LoVo (cell line): ENCODE results near the gene FREY1.

Source experiments
- DNase-seq: peaks from one replicate; pipeline ENCODE4 v3.0.0-alpha.2; 2016; ENCODE audit warnings: low spot score

Gene FREY1

GRCh38 chr11:45894555-45895247 lies 12.4 kb downstream of the FREY1 start:
- DNase-seq, result no peak

GRCh38 chr11:45892856-45893255 lies 14.2 kb downstream of the FREY1 start:
- DNase-seq, result no peak

GRCh38 chr11:45890886-45891550 lies 16.1 kb downstream of the FREY1 start:
- DNase-seq, result no peak

GRCh38 chr11:45889966-45890365 lies 17.1 kb downstream of the FREY1 start:
- no peak for DNase-seq

GRCh38 chr11:45889555-45889954 lies 17.5 kb downstream of the FREY1 start:
- no peak for DNase-seq

DNA sequence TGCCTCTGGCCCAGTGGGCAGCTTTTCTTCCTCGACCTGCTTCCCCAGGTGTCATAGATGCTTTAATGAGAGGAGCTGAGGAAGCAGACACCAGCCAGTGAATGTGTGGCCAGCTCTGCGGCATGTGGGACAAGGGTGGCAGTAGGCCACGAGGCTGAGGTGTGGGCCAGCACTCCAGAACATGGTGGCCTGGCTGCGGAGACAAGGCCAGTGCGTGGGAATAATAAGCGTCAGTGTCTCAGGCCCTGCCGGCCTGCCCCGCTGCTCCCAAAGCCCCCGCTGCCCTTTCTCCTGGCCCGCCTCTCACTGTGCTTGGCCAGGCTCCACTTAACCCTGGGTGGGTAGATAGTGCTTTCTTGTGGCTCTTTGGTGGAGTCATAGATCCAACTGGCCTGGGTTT lies 19.5 kb downstream of the FREY1 start:
- DNase-seq, result no peak

- DNase-seq, result no peak
Observed at GRCh38 chr11:45886816-45887520, 20.1 kb downstream of the FREY1 start.

GRCh38 chr11:45885921-45886721 lies 20.9 kb downstream of the FREY1 start:
- no peak for DNase-seq

DNA sequence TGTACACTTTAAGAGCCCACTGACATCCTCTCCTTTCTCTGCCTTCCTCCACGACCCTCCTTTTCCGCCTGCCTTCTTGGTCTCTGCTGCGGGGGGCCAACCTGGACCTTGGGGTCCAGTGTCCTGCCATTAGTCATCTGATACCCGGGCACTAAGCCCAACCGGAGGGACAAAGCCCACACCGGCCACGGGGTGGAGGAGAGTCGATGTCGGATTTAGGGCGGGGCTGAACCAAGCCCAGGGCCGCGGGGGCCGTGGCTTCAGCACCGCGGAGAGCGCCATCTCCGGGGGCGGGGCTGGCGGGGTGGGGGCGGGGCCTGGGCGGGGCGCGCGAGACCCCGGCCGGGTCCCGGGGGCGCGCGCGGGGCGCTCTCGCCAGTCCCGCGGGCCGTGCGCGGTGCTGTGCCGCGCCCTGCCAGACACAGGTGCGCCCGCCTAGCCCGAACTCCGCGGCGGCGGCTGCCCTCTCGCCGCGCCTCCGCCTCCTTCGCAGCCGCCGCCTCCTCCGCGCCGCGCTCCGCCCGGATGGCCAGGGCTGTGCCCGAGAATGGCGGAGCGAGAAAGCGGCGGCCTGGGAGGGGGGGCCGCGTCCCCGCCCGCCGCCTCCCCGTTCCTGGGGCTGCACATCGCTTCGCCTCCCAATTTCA lies 21.7 kb downstream of the FREY1 start, which contains the start of gene MAPK8IP1:
Gene MAPK8IP1 (plus strand): TSS at position 378 of the 647 bp plus-strand sequence. CDS start 170 bp downstream, at position 548.
- peak; percentile 71 for DNase-seq

DNA sequence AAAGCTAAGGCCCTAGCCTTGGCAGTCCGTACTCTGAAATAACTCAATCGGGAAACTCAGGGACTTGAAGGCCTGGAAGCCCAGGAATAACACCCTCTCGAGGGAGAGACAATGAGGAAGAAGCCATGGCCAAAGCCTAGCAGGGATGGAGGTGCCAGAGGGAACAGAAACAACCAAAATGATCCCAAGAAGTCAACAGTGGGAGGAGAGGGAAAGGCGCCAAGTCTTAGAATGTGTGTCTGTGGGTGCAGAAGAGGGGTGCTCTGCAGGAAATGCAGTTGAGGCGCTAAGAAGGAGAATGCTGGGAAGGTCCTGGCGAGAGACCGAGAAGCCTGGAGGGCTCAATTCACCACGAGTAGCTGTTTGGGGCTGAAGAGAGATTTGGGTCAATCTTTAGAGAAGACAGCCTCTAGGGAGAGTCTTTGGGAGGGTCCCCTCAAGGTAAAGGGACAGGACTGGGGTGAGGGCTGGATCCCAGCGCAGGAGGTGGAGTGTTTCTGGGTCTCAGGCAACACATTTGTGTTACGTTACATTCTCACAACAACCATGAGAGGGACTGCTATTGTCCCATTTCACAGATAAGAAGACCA lies 22.4 kb downstream of the FREY1 start:
- no peak for DNase-seq

- peak; percentile 18 for DNase-seq
Observed at GRCh38 chr11:45881708-45882368, 25.2 kb downstream of the FREY1 start.

GRCh38 chr11:45880772-45881570 lies 26.1 kb downstream of the FREY1 start:
- DNase-seq, result no peak

DNA sequence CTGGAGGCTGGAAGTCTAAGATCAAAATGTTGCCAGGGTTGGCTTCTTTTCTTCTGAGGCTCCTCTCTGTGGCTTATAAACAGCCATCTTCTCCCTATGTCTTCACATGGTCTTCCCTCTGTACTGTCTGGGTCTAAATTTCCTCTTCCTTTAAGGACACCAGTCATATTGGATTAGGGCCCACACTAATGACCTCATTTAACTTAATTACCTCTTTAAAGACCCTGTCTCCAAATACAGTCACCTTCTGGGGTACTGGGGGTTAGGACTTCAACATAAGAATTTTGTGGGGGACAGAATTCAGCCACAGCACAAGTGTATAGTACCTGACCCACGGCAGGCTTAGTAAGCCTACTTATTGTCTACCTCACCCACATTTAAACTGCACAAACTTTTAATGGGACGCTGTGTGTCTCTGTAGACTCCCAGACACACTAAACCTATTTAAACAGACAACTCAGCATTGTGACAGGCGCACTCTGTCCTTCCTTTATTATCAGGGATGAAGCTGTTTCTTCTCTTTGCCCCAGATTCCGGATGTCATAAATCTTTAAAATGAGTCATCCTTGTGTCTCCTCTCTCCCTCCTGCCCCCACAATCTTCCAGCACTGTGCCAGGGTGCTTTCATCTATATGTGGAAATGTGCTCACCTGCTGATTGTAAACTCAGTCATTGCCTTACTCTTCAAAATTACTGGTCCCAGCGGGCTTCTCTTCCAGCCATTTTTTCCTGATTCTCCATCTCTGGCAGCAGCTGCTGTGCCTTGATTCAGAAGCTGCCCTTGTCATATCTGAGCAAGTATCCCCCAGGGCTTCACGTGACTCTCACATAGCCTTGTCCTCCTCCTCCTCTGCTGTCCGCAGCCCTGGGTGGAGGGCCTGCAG lies 27.0 kb downstream of the FREY1 start:
- peak; percentile 42 for DNase-seq

GRCh38 chr11:45877845-45878244 lies 29.2 kb downstream of the FREY1 start:
- no peak for DNase-seq

DNA sequence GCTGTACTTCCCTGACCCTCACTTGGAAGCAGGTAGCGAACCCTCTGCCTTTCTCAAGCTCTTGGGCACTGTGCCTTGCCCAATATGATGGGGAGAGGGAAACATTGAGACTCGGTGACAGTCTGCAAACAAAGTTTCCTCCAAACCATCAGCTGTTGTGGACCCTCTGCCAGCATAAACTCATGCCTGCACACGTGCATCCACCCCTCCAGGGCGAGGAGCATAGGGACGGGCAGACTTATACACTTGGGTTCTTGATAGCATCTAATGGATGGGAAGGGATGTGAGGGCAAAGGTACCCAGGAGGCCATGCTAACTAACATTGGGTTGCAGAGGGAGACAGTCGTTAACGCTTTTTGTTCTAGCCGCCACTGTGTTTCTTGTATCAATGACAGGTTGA lies 29.9 kb downstream of the FREY1 start:
- DNase-seq, result no peak

DNA sequence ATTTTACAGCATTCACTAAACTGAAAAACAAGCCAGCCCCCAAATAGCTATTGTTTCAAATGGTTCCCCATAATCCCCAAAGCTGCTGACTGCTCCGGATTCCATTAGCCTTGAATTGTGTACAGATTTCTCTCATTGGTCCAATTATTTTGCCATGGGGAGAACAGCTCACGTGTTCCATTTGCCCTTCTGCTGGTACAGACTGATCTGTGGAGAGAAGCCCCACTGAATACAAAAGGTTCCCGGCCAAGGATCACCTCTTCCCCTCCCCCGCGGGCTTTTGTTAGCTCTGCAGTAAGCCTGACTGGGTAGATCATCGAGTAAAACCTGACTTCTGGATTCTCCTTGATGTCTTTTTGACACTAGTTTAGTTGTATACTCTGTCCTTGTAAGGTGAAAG lies 30.7 kb downstream of the FREY1 start:
- no peak for DNase-seq

DNA sequence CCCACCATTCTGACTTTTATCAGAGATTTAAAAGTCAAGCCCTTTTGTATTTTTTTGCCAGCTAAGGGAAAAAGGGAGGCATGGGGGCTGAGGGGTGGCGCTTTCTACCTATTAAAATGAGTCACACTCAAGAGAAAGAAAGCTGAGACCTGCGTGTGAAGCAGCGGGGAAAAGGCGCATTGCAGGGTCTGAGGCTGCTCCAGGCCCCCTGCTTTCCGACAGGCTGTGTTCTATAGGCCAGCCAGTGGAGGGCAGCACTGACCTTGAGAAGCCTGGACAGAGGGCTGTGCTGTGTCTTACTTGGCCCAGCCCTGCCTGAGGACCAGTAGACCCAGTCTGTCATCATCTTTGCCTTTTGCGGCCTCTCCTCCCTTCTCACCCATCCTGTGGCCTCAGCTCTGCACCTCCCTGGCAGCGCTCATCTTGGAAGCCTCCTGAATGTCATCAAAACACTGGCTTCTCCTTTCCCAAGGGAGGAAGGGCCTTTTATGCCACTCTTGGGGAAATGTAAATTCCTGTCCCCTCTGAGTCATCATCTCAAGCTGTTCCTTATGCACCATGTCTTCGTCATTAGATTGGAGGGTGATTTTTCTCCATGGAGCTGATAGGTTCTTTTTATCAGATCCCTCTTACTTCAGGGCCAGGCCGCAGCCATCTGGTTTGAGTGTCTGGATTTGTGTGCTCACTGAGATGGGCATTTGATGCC lies 34.3 kb downstream of the FREY1 start:
- no peak for DNase-seq

DNA sequence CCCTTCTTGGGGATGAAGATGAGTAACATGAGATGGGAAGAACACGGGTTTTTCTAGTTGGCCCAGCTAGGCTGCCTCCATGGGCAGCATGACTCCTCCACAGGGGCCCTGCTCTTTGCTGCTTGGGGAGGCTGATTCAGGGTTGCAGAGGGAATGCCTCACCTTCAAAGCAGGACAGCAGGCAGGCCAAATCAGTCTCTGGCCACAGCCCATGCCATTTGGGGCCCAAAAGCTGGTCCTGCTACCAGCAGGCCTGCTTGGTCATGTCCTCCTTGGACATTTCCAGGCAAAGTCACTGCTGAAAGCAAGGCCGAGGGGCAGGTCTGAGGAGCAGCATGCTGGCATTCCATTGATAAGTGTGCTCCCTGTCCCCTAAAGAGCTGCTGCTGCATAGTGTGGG lies 35.4 kb downstream of the FREY1 start:
- no peak for DNase-seq
